HG02642 (cell line): ENCODE measurements around the gene CEP104.
"Not testable (repeated sequence)": the region's sequence is repeated elsewhere in the genome, so short reads cannot be mapped to it uniquely, and the experiment has no call there.

Experiments used
- ATAC-seq: cut with Tn5 transposase; IDR thresholded peaks from one replicate; pipeline ENCODE4 v1.9.1; 2021; ENCODE audit warnings: mild to moderate bottlenecking; ENCODE audit not compliant: unreplicated experiment, poor library complexity

Gene CEP104

GRCh38 chr1:3807769-3808168 lies 49.2 kb downstream of the CEP104 start:
- no peak for ATAC-seq

- no peak for ATAC-seq
Observed at GRCh38 chr1:3805038-3805437, 52.0 kb downstream of the CEP104 start.

GRCh38 chr1:3804627-3804944 lies 52.4 kb downstream of the CEP104 start:
- not testable (repeated sequence) for ATAC-seq

- no peak for ATAC-seq
Observed at GRCh38 chr1:3803905-3804626, 52.9 kb downstream of the CEP104 start.

- not testable (repeated sequence) for ATAC-seq
Observed at GRCh38 chr1:3800795-3801194, 56.2 kb downstream of the CEP104 start.

- no peak for ATAC-seq
Observed at GRCh38 chr1:3799976-3800685, 56.9 kb downstream of the CEP104 start.

- peak; percentile 97 for ATAC-seq
Observed at GRCh38 chr1:3796215-3797061, 60.6 kb downstream of the CEP104 start, which contains the start of gene LRRC47. Gene LRRC47 (minus strand): TSS chr1:3796498. CDS start chr1:3796476, 22 bp downstream.

GRCh38 chr1:3795453-3796214 lies 61.4 kb downstream of the CEP104 start:
- peak; percentile 38 for ATAC-seq

- no peak for ATAC-seq
Observed at GRCh38 chr1:3790952-3791351, 66.1 kb downstream of the CEP104 start.

- ATAC-seq = no peak
Observed at GRCh38 chr1:3790500-3790923, 66.5 kb downstream of the CEP104 start.

- no peak for ATAC-seq
Observed at GRCh38 chr1:3789421-3790300, 67.3 kb downstream of the CEP104 start.

- ATAC-seq = no peak
Observed at GRCh38 chr1:3788756-3789420, 68.1 kb downstream of the CEP104 start.

- ATAC-seq = no peak
Observed at GRCh38 chr1:3787745-3788605, 69.0 kb downstream of the CEP104 start.

- no peak for ATAC-seq
Observed at GRCh38 chr1:3787349-3787715, 69.7 kb downstream of the CEP104 start.

GRCh38 chr1:3786468-3787348 lies 70.3 kb downstream of the CEP104 start:
- no peak for ATAC-seq

- no peak for ATAC-seq
Observed at GRCh38 chr1:3785456-3786157, 71.4 kb downstream of the CEP104 start.
